Astrocyte (in vitro differentiated cells and primary cell): ENCODE measurements around the gene POLE3. TPM values are rescaled to one million over a fixed set of nuclear protein-coding genes. Genes with fewer than 3 reads are reported as not detected.

ENCODE experiments used
- DNase-seq: peaks from one replicate; pipeline ENCODE4 v3.0.0-alpha.2; 2010; ENCODE audit warnings: low read depth
- FAIRE-seq: peaks from 2 replicates; lab custom pipeline; 2011; peaks lifted over from hg19 to GRCh38; lab: Jason Lieb, UNC
- H2AFZ ChIP-seq: 2 replicates; pipeline ENCODE4 v1.6.0; 2012; ENCODE audit warnings: low read depth, low read length, inconsistent platforms
- H3K27ac ChIP-seq: 2 replicates; pipeline ENCODE4 v1.5.1; 2011; ENCODE audit warnings: low read depth, low read length, inconsistent platforms
- H3K27me3 ChIP-seq: 2 replicates; pipeline ENCODE4 v1.6.0; 2011; ENCODE audit warnings: low read length, inconsistent platforms; ENCODE audit not compliant: insufficient read depth
- H3K36me3 ChIP-seq: 2 replicates; pipeline ENCODE4 v1.5.1; 2011; ENCODE audit warnings: low read length, inconsistent platforms; ENCODE audit not compliant: insufficient read depth
- H3K4me1 ChIP-seq: 2 replicates; pipeline ENCODE4 v1.5.1; 2011; ENCODE audit warnings: low read length, inconsistent platforms; ENCODE audit not compliant: insufficient read depth
- H3K4me2 ChIP-seq: 2 replicates; pipeline ENCODE4 v1.6.0; 2012; ENCODE audit warnings: low read length, inconsistent platforms
- H3K4me3 ChIP-seq: 2 replicates; pipeline ENCODE4 v1.5.1; 2011; ENCODE audit warnings: low read depth, mild to moderate bottlenecking, low read length, inconsistent platforms; ENCODE audit not compliant: insufficient read depth
- H3K79me2 ChIP-seq: 2 replicates; pipeline ENCODE4 v1.6.0; 2012; ENCODE audit warnings: mild to moderate bottlenecking, low read length, inconsistent platforms; ENCODE audit not compliant: insufficient read depth
- H3K9ac ChIP-seq: 2 replicates; pipeline ENCODE4 v1.6.0; 2012; ENCODE audit warnings: mild to moderate bottlenecking, low read length, inconsistent platforms
- H3K9me3 ChIP-seq: 2 replicates; pipeline ENCODE4 v1.5.1; 2012; ENCODE audit warnings: low read depth, mild to moderate bottlenecking, low read length, inconsistent platforms; ENCODE audit not compliant: insufficient read depth
- H4K20me1 ChIP-seq: 2 replicates; pipeline ENCODE4 v1.6.0; 2012; ENCODE audit warnings: low read length, inconsistent platforms; ENCODE audit not compliant: insufficient read depth
- H3K27ac Mint-ChIP-seq: one replicate; pipeline ENCODE4 v1.8.0; 2021; ENCODE audit warnings: mild to moderate bottlenecking, mixed read lengths; ENCODE audit not compliant: unreplicated experiment
- H3K27me3 Mint-ChIP-seq: one replicate; pipeline ENCODE4 v1.8.0; 2021; ENCODE audit warnings: low read depth, mixed read lengths; ENCODE audit not compliant: unreplicated experiment
- H3K36me3 Mint-ChIP-seq: one replicate; pipeline ENCODE4 v1.8.0; 2021; ENCODE audit warnings: low read depth, mixed read lengths; ENCODE audit not compliant: unreplicated experiment
- H3K4me1 Mint-ChIP-seq: one replicate; pipeline ENCODE4 v1.8.0; 2021; ENCODE audit warnings: low read depth, mixed read lengths; ENCODE audit not compliant: unreplicated experiment
- H3K4me3 Mint-ChIP-seq: one replicate; pipeline ENCODE4 v1.8.0; 2021; ENCODE audit warnings: mild to moderate bottlenecking, moderate library complexity, mixed read lengths; ENCODE audit not compliant: unreplicated experiment
- H3K9me3 Mint-ChIP-seq: one replicate; pipeline ENCODE4 v1.8.0; 2021; ENCODE audit warnings: mild to moderate bottlenecking, mixed read lengths; ENCODE audit not compliant: unreplicated experiment
- CTCF ChIP-seq: IDR thresholded peaks from 2 replicates; pipeline ENCODE4 v1.5.1; 2011; ENCODE audit warnings: low read depth, mild to moderate bottlenecking, inconsistent platforms, low read length, moderate library complexity; ENCODE audit not compliant: insufficient read depth
- EZH2 ChIP-seq: IDR thresholded peaks from 2 replicates; pipeline ENCODE4 v1.6.1; 2012; ENCODE audit warnings: mild to moderate bottlenecking, low read length, inconsistent platforms; ENCODE audit not compliant: insufficient read depth
- total RNA-seq: library from RNA; stranded (reverse); gene quantifications from 2 replicates; pipeline ENCODE4 v1.2.1, GENCODE V29; 2021

POLE3 gene
- total RNA-seq, 1 donor from 2014 or later: 36.6 TPM

GRCh38 chr9:113364951-113365350 lies 45.5 kb downstream of the POLE3 start:
- Histone ChIP-seq H3K27me3 (peaks cover 8% of the 10 kb centered on the region), H3K9me3 (no peaks in the 10 kb centered on the region), H3K4me2 (no peak overlapping the region), H3K36me3 (no peaks in the 10 kb centered on the region), H3K9ac (no peak overlapping the region), H3K79me2 (no peaks in the 10 kb centered on the region), H3K4me3 (no peak overlapping the region), H3K4me1 (peaks cover 4% of the 10 kb centered on the region), H2AFZ (no peak overlapping the region), H4K20me1 (no peaks in the 10 kb centered on the region), H3K27ac (no peak overlapping the region)
- Mint-ChIP-seq H3K4me1 (peaks cover 4% of the 10 kb centered on the region), H3K27me3 (peaks cover 8% of the 10 kb centered on the region), H3K9me3 (no peaks in the 10 kb centered on the region), H3K27ac (no peak overlapping the region), H3K36me3 (no peaks in the 10 kb centered on the region), H3K4me3 (no peak overlapping the region)
- FAIRE-seq (no peak), DNase-seq (no peak)
- TF ChIP-seq CTCF (no peak), EZH2 (no peak)

GRCh38 chr9:113363336-113363735 lies 47.1 kb downstream of the POLE3 start:
- Histone ChIP-seq H4K20me1 (no peaks in the 10 kb centered on the region), H2AFZ (no peak overlapping the region), H3K4me1 (peaks cover 4% of the 10 kb centered on the region), H3K27me3 (peaks cover 16% of the 10 kb centered on the region), H3K79me2 (no peaks in the 10 kb centered on the region), H3K27ac (no peak overlapping the region), H3K4me3 (no peak overlapping the region), H3K9me3 (no peaks in the 10 kb centered on the region), H3K9ac (no peak overlapping the region), H3K4me2 (no peak overlapping the region), H3K36me3 (no peaks in the 10 kb centered on the region)
- Mint-ChIP-seq H3K9me3 (no peaks in the 10 kb centered on the region), H3K27me3 (peaks cover 14% of the 10 kb centered on the region), H3K27ac (no peak overlapping the region), H3K4me3 (no peak overlapping the region), H3K36me3 (no peaks in the 10 kb centered on the region), H3K4me1 (peaks cover 4% of the 10 kb centered on the region)
- TF ChIP-seq EZH2: no peak
- TF ChIP-seq CTCF: no peak
- DNase-seq (no peak), FAIRE-seq (no peak)

- Histone ChIP-seq H3K79me2 (no peaks in the 10 kb centered on the region), H3K9ac (no peak overlapping the region), H3K4me3 (no peak overlapping the region), H2AFZ (no peak overlapping the region), H4K20me1 (no peaks in the 10 kb centered on the region), H3K4me1 (peaks cover 4% of the 10 kb centered on the region), H3K4me2 (no peak overlapping the region), H3K36me3 (no peaks in the 10 kb centered on the region), H3K9me3 (no peaks in the 10 kb centered on the region), H3K27ac (no peak overlapping the region), H3K27me3 (peaks cover 24% of the 10 kb centered on the region)
- peaks cover 14% of the 10 kb centered on the region for H3K27me3 Mint-ChIP-seq
- FAIRE-seq: no peak
- peaks cover 4% of the 10 kb centered on the region for H3K4me1 Mint-ChIP-seq
- DNase-seq: peak; percentile 31
- H3K36me3 Mint-ChIP-seq: no peaks in the 10 kb centered on the region
- H3K4me3 Mint-ChIP-seq: no peak overlapping the region
- no peak overlapping the region for H3K27ac Mint-ChIP-seq
- TF ChIP-seq CTCF: no peak
- TF ChIP-seq EZH2: no peak
- H3K9me3 Mint-ChIP-seq: no peaks in the 10 kb centered on the region
Observed at GRCh38 chr9:113361304-113362018, 49.0 kb downstream of the POLE3 start.
